ENCODE results near the gene MOB3B.

The MOB3B gene

DNA sequence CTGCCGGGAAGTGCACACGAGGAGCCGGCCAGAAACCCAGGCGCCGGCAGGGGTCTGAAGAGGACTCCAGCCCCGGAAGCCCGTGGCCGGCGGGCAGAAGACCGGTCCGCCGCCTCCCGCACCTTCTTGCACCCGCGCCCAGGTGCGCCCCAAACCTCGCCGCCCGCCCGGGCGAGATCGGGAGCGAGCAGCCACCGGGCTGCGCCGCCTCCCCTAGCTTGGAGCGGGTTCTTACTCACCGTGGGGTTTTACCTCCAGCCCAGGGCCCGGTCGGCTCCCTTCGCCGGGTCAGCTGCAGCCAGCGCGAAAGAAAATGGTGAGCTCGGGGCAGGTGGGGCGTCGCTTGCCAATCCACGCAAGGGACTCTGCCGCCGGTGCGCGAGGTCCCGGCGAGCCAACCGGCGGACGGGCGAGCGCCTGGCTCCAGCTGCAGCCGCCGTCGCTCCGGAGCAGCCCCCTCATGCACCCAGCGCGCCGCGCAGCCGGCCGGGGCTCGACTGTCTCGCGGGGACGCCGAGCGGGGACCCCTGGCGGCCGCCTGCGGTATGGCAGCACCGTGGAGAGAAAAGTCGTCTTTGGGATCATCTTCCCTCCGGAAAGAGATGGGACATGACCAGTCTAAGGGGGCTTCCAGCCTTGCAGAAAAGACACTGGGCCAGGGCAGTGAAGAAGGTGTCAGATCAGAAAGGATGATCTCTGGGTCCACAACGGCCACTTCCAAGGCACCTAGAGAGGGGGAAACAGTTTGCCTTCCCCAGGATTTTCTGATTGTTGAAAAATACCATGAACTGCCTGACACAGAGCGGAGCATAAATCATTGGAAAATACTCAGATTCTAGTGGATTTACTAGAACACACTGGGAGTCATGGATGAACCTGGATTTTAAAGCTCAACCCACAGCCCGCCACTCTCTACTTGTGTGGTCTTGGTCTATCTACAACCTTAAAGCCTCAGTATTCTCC lies at the start of gene MOB3B:
TSS of gene MOB3B (minus strand) at position 499 of the 963 bp plus-strand sequence. CDS start 74,264 bp downstream, outside the sequence.
- peak; percentile 81 for DNase-seq (ENCODE audit: low spot score)

DNA sequence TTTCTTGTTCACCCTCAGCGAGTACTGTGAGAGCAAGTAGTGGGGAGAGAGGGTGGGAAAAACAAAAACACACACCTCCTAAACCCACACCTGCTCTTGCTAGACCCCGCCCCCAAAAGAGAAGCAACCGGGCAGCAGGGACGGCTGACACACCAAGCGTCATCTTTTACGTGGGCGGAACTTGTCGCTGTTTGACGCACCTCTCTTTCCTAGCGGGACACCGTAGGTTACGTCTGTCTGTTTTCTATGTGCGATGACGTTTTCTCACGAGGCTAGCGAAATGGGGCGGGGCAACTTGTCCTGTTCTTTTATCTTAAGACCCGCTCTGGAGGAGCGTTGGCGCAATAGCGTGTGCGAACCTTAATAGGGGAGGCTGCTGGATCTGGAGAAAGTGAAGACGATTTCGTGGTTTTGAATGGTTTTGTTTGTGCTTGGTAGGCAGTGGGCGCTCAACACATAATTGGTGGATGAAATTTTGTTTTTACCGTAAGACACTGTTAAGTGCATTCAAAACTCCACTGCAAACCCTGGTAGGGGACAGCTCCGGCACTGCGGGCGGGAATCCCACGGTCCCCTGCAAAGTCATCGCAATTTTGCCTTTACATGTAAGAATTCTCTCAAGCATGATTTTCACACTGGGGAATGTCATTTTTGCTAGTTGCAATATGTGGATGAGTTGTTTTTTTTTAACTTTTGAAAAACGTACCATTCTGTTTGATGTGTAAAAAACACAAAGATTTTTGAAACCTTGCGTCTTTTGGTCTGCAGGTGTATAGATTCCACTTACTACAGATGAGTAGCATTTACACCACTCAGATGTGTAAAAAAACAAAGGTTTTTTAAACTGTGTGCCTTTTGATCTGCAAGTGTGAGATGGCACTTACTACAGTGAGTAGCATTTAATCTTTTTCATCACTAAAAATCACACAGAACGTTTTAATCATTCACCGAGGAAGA lies 44.3 kb upstream of the MOB3B start:
- peak; percentile 99 for DNase-seq (ENCODE audit: low spot score)

- DNase-seq (ENCODE audit: low spot score): no peak
These were observed 43.5 kb upstream of the MOB3B start, which contains the start of gene C9orf72 for GRCh38 chr9:27572918-27573633. Gene C9orf72 (minus strand): TSS chr9:27573481. CDS start chr9:27567120, 6,361 bp downstream.

GRCh38 chr9:27572566-27572917 lies 42.9 kb upstream of the MOB3B start:
- DNase-seq (ENCODE audit: low spot score): peak; percentile 76

- DNase-seq (ENCODE audit: low spot score): peak; percentile 9
These were observed 42.4 kb upstream of the MOB3B start for GRCh38 chr9:27572061-27572460.

GRCh38 chr9:27571011-27571410 lies 41.4 kb upstream of the MOB3B start:
- no peak for DNase-seq (ENCODE audit: low spot score)

GRCh38 chr9:27569406-27569805 lies 39.8 kb upstream of the MOB3B start:
- no peak for DNase-seq (ENCODE audit: low spot score)

DNA sequence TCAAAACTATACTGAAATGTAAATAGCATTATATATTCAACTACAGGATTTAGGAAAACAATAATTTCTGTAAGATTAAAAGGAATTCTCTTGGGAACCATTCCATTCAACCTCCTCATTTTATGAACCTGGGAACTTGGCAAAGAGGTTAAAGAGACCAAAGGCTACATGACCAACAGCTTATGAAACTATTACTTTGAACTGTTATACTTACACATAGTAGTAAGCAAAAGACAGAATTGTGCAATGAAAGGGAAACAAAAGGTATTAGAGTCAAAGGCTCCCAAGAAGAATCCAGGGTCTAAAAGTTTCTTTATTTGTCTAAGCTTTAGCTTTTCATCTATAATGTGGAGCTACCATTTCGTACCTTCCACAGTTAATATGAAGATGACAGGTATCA lies 36.5 kb upstream of the MOB3B start:
- no peak for DNase-seq (ENCODE audit: low spot score)

- no peak for DNase-seq (ENCODE audit: low spot score)
These were observed 36.1 kb upstream of the MOB3B start for GRCh38 chr9:27565696-27566095.

- no peak for DNase-seq (ENCODE audit: low spot score)
These were observed 35.1 kb upstream of the MOB3B start for GRCh38 chr9:27564670-27565069.

GRCh38 chr9:27563738-27564430 lies 34.3 kb upstream of the MOB3B start:
- DNase-seq (ENCODE audit: low spot score): no peak

DNA sequence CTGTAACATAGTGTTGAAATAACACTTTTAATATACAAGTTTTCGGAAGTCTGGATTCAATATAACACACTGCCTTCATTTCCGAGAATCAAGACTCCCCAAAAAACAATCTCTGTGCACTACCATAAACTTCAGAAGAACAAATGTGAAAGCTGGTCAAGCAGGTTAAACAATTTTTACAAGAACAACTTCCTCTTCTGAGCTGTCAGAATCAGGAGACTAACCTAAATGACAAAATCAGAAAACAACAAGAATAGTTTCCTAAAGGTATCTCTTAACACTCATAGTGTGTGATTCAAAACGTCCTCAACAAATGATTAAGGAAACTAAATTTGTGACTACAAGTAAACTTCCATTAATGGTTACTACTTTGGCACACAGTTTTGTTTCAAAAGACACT lies 32.1 kb upstream of the MOB3B start:
- DNase-seq (ENCODE audit: low spot score): no peak

DNA sequence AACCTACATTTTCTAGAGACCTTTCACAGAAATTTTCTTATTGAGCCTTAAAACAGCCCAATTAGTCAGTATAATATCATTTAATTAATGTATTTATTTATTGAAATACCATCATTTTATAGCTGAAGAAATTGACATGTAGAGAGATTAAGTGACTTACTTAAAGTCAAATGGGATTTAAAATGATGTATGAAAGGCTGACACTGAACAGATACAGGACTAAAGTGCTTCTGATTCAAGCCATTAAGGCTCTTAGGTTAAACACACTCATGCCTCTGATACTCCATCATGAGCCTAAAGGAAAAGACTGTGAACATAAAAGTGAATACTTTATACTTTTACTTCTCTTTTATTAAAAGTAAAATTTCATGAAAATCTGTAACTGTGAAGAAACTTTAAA lies 30.8 kb upstream of the MOB3B start:
- no peak for DNase-seq (ENCODE audit: low spot score)

- DNase-seq (ENCODE audit: low spot score): no peak
These were observed 28.7 kb upstream of the MOB3B start for GRCh38 chr9:27558307-27558706.

- no peak for DNase-seq (ENCODE audit: low spot score)
These were observed 26.9 kb upstream of the MOB3B start for GRCh38 chr9:27556470-27556869.

DNA sequence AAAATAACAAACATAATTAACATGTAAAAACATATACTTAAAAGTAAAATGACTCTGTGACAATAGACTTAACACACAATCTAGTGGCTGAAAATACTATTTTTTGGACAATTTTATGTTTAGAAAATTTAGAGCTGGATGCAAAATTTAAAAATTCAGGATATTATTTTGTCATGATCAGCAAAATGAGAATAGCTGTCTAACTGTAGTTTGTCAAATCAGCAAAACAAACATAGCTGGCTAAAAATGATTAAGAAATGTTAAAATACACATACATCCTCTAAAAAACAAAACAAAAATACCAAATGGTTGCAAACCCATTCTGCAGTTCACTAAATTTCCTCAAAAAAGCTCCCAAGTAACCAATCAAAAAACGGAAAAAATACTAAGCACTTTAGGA lies 25.1 kb upstream of the MOB3B start:
- DNase-seq (ENCODE audit: low spot score): no peak

- DNase-seq (ENCODE audit: low spot score): no peak
These were observed 19.7 kb upstream of the MOB3B start for GRCh38 chr9:27549196-27549755.

DNA sequence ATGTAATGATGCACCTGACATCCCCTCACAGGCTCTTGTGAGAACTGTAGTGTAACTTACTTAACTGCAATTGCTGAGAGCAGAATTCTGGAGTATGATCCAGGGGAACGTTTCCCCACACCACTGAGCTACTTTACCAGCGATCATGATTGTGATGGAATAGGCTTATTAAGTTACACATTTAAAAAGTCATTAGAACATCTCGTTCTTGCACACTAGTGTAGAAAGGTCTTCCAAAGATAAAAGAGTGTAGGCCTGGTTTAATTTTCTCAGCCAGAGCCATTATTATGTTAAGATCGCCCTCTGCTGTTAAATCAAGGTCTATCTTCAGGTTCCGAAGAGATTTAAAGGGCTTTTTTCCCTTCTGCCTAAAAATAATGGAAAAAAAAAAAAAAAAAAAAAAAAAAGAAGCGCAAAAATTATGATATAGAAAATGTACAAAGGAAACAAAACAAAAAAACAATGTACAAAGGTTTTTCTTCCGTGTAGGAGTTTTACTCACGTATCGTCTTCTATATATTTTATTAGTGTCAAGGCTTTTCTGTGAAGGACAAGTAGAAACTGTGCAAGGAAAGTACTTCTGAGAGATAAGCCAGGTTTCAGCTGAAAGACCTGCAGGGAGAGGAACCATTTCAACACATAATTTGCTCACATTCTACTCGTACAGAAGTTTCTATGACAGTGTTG lies 18.6 kb upstream of the MOB3B start:
- DNase-seq (ENCODE audit: low spot score): peak; percentile 48

DNA sequence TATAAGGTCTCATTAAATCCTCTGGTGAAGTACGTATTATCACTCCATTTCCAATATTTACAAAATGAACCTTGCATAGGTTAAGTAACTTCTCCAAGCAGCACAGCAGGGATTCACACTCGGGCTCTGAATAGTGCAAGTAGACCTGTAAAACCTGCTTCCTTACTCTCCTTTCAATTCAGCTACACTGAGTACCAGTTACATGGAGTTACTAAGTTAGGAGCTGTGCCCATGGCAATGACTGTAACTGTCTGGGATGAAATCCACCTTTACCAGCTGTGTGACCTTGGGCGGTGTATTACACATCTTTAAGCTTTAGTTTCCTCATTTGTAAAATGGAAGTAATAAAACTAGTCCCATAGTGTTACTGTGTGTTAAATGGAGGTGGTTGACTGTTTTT lies 15.9 kb upstream of the MOB3B start:
- no peak for DNase-seq (ENCODE audit: low spot score)

DNA sequence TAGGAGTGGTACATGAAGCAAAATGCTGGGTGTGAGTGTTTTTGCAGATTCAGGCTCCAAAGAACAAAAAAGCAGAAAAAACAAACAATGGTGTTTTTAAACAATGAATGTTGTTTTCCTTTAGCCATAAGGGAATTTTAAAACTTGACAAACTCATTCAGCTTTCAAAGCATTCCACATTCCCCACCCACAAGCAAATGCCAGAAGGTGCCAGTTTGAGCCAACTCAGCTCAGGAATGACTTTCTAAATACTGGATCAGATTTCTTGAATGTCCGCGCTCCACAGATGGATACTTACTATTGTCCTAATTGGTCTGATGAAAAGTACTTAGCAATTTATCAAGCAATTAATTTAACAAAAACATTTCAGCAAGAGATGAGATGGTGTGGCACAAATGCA lies 12.9 kb upstream of the MOB3B start:
- no peak for DNase-seq (ENCODE audit: low spot score)

Measured in kidney tubule cell (primary cell).